Thyroid gland (tissue), 4 donors: Measurements from ENCODE around the gene TYR.
"Not testable (repeated sequence)": the region's sequence is repeated elsewhere in the genome, so short reads cannot be mapped to it uniquely, and the experiment has no call there.

Experiments
- POLR2A ChIP-seq, 2 donors: fragments of 450-650 bp; IDR thresholded peaks; one replicate each; pipeline ENCODE4 v1.6.1; 2017; ENCODE audit warnings: antibody characterized with exemption in 2 of 2, mild to moderate bottlenecking in 2 of 2, moderate library complexity in 1 of 2
- TF ChIP-seq, protein P1 (sequence below), 6 experiments: fragments of 200-600 bp in 3 of 6; fragments of 450-650 bp in 3 of 6; sonication (generic) in 3 of 6; IDR thresholded peaks; one replicate each; pipeline ENCODE4 v1.5.1; 2016 to 2019; ENCODE audit warnings: antibody characterized with exemption in 6 of 6, mild to moderate bottlenecking in 2 of 6, inconsistent platforms in 1 of 6, moderate library complexity in 1 of 6

- TF ChIP-seq, protein P1, sequence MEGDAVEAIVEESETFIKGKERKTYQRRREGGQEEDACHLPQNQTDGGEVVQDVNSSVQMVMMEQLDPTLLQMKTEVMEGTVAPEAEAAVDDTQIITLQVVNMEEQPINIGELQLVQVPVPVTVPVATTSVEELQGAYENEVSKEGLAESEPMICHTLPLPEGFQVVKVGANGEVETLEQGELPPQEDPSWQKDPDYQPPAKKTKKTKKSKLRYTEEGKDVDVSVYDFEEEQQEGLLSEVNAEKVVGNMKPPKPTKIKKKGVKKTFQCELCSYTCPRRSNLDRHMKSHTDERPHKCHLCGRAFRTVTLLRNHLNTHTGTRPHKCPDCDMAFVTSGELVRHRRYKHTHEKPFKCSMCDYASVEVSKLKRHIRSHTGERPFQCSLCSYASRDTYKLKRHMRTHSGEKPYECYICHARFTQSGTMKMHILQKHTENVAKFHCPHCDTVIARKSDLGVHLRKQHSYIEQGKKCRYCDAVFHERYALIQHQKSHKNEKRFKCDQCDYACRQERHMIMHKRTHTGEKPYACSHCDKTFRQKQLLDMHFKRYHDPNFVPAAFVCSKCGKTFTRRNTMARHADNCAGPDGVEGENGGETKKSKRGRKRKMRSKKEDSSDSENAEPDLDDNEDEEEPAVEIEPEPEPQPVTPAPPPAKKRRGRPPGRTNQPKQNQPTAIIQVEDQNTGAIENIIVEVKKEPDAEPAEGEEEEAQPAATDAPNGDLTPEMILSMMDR (IDR thresholded peaks at IDR 0.05) = not testable (repeated sequence)
- TF ChIP-seq POLR2A (IDR thresholded peaks at IDR 0.05) = not testable (repeated sequence)
These were observed 162.8 kb downstream of the TYR start for GRCh38 chr11:89340450-89340849.
